ENCODE data around the gene RGS19. TPM values are rescaled to one million over a fixed set of nuclear protein-coding genes. Genes with fewer than 3 reads are reported as not detected.

The RGS19 gene
- total RNA-seq, 2 donors from 2014 or later, result 38.6 to 49.4 TPM

GRCh38 chr20:64029293-64030117 lies 49.8 kb downstream of the RGS19 start:
- peaks cover 10% of the 10 kb centered on the region for H3K4me1 Mint-ChIP-seq
- no peak for ATAC-seq (replicated peaks)
- H3K36me3 Mint-ChIP-seq (ENCODE audit: low read depth), result peaks cover 96% of the 10 kb centered on the region
- no peaks in the 10 kb centered on the region for H3K27me3 Mint-ChIP-seq
- no peak overlapping the region for H3K4me3 Mint-ChIP-seq
- H3K9me3 Mint-ChIP-seq, result no peaks in the 10 kb centered on the region
- H3K27ac Mint-ChIP-seq, result no peak overlapping the region

GRCh38 chr20:64027981-64028685 lies 51.2 kb downstream of the RGS19 start:
- no peaks in the 10 kb centered on the region for H3K9me3 Mint-ChIP-seq
- H3K27ac Mint-ChIP-seq, result peak overlapping the region; percentile 50
- H3K27me3 Mint-ChIP-seq, result no peaks in the 10 kb centered on the region
- H3K4me1 Mint-ChIP-seq, result no peaks in the 10 kb centered on the region
- peaks cover 96% of the 10 kb centered on the region for H3K36me3 Mint-ChIP-seq (ENCODE audit: low read depth)
- ATAC-seq (replicated peaks), result no peak
- no peak overlapping the region for H3K4me3 Mint-ChIP-seq

GRCh38 chr20:64025826-64026412 lies 53.4 kb downstream of the RGS19 start:
- H3K4me1 Mint-ChIP-seq, result no peaks in the 10 kb centered on the region
- no peak for ATAC-seq (replicated peaks)

GRCh38 chr20:64025101-64025825 lies 54.1 kb downstream of the RGS19 start:
- Mint-ChIP-seq H3K4me3 (no peak overlapping the region), H3K36me3 (ENCODE audit: low read depth) (peaks cover 91% of the 10 kb centered on the region)

More at GRCh38 chr20:64025826-64026412, 53.4 kb downstream of the RGS19 start:
- Mint-ChIP-seq H3K27me3 (no peaks in the 10 kb centered on the region), H3K4me3 (no peak overlapping the region), H3K27ac (no peak overlapping the region), H3K9me3 (no peaks in the 10 kb centered on the region), H3K36me3 (ENCODE audit: low read depth) (peaks cover 94% of the 10 kb centered on the region)

GRCh38 chr20:64024141-64024990 lies 55.0 kb downstream of the RGS19 start:
- Mint-ChIP-seq H3K27ac (no peak overlapping the region), H3K27me3 (no peaks in the 10 kb centered on the region), H3K36me3 (ENCODE audit: low read depth) (peaks cover 91% of the 10 kb centered on the region), H3K9me3 (no peaks in the 10 kb centered on the region), H3K4me3 (no peak overlapping the region), H3K4me1 (peaks cover 4% of the 10 kb centered on the region)
- ATAC-seq (replicated peaks), result no peak

More at GRCh38 chr20:64025101-64025825, 54.1 kb downstream of the RGS19 start:
- Mint-ChIP-seq H3K9me3 (no peaks in the 10 kb centered on the region), H3K4me1 (no peaks in the 10 kb centered on the region), H3K27ac (no peak overlapping the region), H3K27me3 (no peaks in the 10 kb centered on the region)
- ATAC-seq (replicated peaks), result peak; percentile 12

- H3K9me3 Mint-ChIP-seq, result no peaks in the 10 kb centered on the region
- peaks cover 91% of the 10 kb centered on the region for H3K36me3 Mint-ChIP-seq (ENCODE audit: low read depth)
- no peak for ATAC-seq (replicated peaks)
- H3K27me3 Mint-ChIP-seq, result no peaks in the 10 kb centered on the region
- H3K27ac Mint-ChIP-seq, result no peak overlapping the region
- H3K4me3 Mint-ChIP-seq, result no peak overlapping the region
- peaks cover 4% of the 10 kb centered on the region for H3K4me1 Mint-ChIP-seq
These were observed 55.8 kb downstream of the RGS19 start for GRCh38 chr20:64023361-64024140.

Other genes with a start within 250 kb of the RGS19 start
- gene ZBTB46, start 248.3 kb downstream of the RGS19 start, total RNA-seq, result 1 to 10 TPM in 1 of 2 donors, under 1 TPM in 1; 0.54 to 6.2 TPM
- gene ABHD16B, start 218.0 kb downstream of the RGS19 start, total RNA-seq, result under 1 TPM in 1 of 2 donors, not detected in 1; 0.19 TPM
- gene TPD52L2, start 214.2 kb downstream of the RGS19 start, total RNA-seq, result 10 to 100 TPM; 54.8 to 92.9 TPM
- 10 to 100 TPM; 46.8 to 53.4 TPM for gene DNAJC5, start 184.4 kb downstream of the RGS19 start, total RNA-seq
- 10 to 100 TPM; 27.5 to 36.2 TPM for gene UCKL1, start 123.1 kb downstream of the RGS19 start, total RNA-seq
- 10 to 100 TPM; 13.9 to 21.3 TPM for gene ZNF512B, start 109.6 kb downstream of the RGS19 start, total RNA-seq
- gene SAMD10, start 99.9 kb downstream of the RGS19 start, total RNA-seq, result 10 to 100 TPM; 21.4 to 32.7 TPM
- gene PRPF6, start 98.4 kb downstream of the RGS19 start, total RNA-seq, result 10 to 100 TPM; 88.5 to 97.4 TPM
- gene C20orf204, start 43.3 kb downstream of the RGS19 start, total RNA-seq, result 10 to 100 TPM; 12.8 to 21.5 TPM
- gene SOX18, start 29.9 kb downstream of the RGS19 start, total RNA-seq, result under 1 TPM; 0.13 to 0.22 TPM
- gene TCEA2, start 16.3 kb downstream of the RGS19 start, total RNA-seq, result 10 to 100 TPM; 52.0 to 79.9 TPM
- under 1 TPM; 0.48 to 0.56 TPM for gene OPRL1, start 564 bp upstream of the RGS19 start, total RNA-seq
- gene LKAAEAR1, start 4.9 kb upstream of the RGS19 start, total RNA-seq, result under 1 TPM in 1 of 2 donors, not detected in 1; 0.71 TPM
- not detected for gene NPBWR2, start 28.0 kb upstream of the RGS19 start, total RNA-seq
- gene MYT1, start 84.9 kb upstream of the RGS19 start, total RNA-seq, result under 1 TPM in 1 of 2 donors, not detected in 1; 0.16 TPM
- gene PCMTD2, start 176.2 kb upstream of the RGS19 start, total RNA-seq, result 10 to 100 TPM; 29.6 to 37.9 TPM